NB4 (cell line): Measurements from ENCODE around the gene HDAC4.

Experiments used
- MYC ChIP-seq: IDR thresholded peaks from 2 replicates; pipeline ENCODE4 v1.6.1; 2011; ENCODE audit warnings: low read depth, low read length
- POLR2A ChIP-seq: IDR thresholded peaks from 2 replicates; pipeline ENCODE4 v1.6.1; 2011; ENCODE audit warnings: mild to moderate bottlenecking; ENCODE audit not compliant: insufficient read length; ENCODE audit errors: extremely low read depth
- TF ChIP-seq, protein P1 (sequence below): IDR thresholded peaks from one replicate; pipeline ENCODE4 v1.5.1; 2012; ENCODE audit warnings: low read depth, low read length

GRCh38 chr2:239000500-239001073, 400.2 kb downstream of the HDAC4 start:
- TF ChIP-seq, protein P1, sequence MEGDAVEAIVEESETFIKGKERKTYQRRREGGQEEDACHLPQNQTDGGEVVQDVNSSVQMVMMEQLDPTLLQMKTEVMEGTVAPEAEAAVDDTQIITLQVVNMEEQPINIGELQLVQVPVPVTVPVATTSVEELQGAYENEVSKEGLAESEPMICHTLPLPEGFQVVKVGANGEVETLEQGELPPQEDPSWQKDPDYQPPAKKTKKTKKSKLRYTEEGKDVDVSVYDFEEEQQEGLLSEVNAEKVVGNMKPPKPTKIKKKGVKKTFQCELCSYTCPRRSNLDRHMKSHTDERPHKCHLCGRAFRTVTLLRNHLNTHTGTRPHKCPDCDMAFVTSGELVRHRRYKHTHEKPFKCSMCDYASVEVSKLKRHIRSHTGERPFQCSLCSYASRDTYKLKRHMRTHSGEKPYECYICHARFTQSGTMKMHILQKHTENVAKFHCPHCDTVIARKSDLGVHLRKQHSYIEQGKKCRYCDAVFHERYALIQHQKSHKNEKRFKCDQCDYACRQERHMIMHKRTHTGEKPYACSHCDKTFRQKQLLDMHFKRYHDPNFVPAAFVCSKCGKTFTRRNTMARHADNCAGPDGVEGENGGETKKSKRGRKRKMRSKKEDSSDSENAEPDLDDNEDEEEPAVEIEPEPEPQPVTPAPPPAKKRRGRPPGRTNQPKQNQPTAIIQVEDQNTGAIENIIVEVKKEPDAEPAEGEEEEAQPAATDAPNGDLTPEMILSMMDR, result no peak
- TF ChIP-seq POLR2A (no peak), MYC (no peak)
